ENCODE measurements around the gene DNM1L. TPM values are rescaled to one million over a fixed set of nuclear protein-coding genes. Genes with fewer than 3 reads are reported as not detected.
"Not testable (repeated sequence)": the region's sequence is repeated elsewhere in the genome, so short reads cannot be mapped to it uniquely, and the experiment has no call there.

DNM1L gene
- total RNA-seq, 1 donor from 2014 or later: 69.3 TPM

- no peak for DNase-seq (ENCODE audit: low read depth in 2 of 2)
These were observed 16.7 kb downstream of the DNM1L start for GRCh38 chr12:32695787-32696186.

GRCh38 chr12:32697445-32697844 is 18.3 kb downstream of the DNM1L start:
- no peak for DNase-seq (ENCODE audit: low read depth in 2 of 2)

- DNase-seq (ENCODE audit: low read depth in 2 of 2): no peak
These were observed 19.2 kb downstream of the DNM1L start for GRCh38 chr12:32698285-32698684.

- not testable (repeated sequence) for DNase-seq (ENCODE audit: low read depth in 2 of 2)
These were observed 20.3 kb downstream of the DNM1L start for GRCh38 chr12:32699437-32699836.

GRCh38 chr12:32702473-32702872 is 23.4 kb downstream of the DNM1L start:
- DNase-seq (ENCODE audit: low read depth in 2 of 2): no peak

GRCh38 chr12:32702946-32703345 is 23.8 kb downstream of the DNM1L start:
- no peak for DNase-seq (ENCODE audit: low read depth in 2 of 2)

- DNase-seq (ENCODE audit: low read depth in 2 of 2): no peak
These were observed 26.7 kb downstream of the DNM1L start for GRCh38 chr12:32705783-32706182.

GRCh38 chr12:32706335-32707024 is 27.4 kb downstream of the DNM1L start:
- no peak for DNase-seq (ENCODE audit: low read depth in 2 of 2)

GRCh38 chr12:32708926-32709325 is 29.8 kb downstream of the DNM1L start:
- peak; percentile 51 to 74 for DNase-seq (ENCODE audit: low read depth in 2 of 2)

- DNase-seq (ENCODE audit: low read depth in 2 of 2): no peak
These were observed 35.7 kb downstream of the DNM1L start for GRCh38 chr12:32714772-32715171.

- DNase-seq (ENCODE audit: low read depth in 2 of 2): no peak
These were observed 39.8 kb downstream of the DNM1L start for GRCh38 chr12:32718926-32719325.

GRCh38 chr12:32725308-32725707 is 46.2 kb downstream of the DNM1L start:
- not testable (repeated sequence) for DNase-seq (ENCODE audit: low read depth in 2 of 2)

- DNase-seq (ENCODE audit: low read depth in 2 of 2): no peak
These were observed 47.2 kb downstream of the DNM1L start for GRCh38 chr12:32726286-32726685.

GRCh38 chr12:32727237-32727636 is 48.1 kb downstream of the DNM1L start:
- no peak for DNase-seq (ENCODE audit: low read depth in 2 of 2)

GRCh38 chr12:32734952-32735351 is 55.9 kb downstream of the DNM1L start:
- DNase-seq (ENCODE audit: low read depth in 2 of 2): no peak

- no peak for DNase-seq (ENCODE audit: low read depth in 2 of 2)
These were observed 57.3 kb downstream of the DNM1L start for GRCh38 chr12:32736445-32736844.

GRCh38 chr12:32737715-32738114 is 58.6 kb downstream of the DNM1L start:
- DNase-seq (ENCODE audit: low read depth in 2 of 2): no peak

GRCh38 chr12:32739279-32739678 is 60.2 kb downstream of the DNM1L start:
- no peak for DNase-seq (ENCODE audit: low read depth in 2 of 2)

GRCh38 chr12:32742133-32742532 is 63.0 kb downstream of the DNM1L start:
- DNase-seq (ENCODE audit: low read depth in 2 of 2): no peak

- no peak for DNase-seq (ENCODE audit: low read depth in 2 of 2)
These were observed 64.2 kb downstream of the DNM1L start for GRCh38 chr12:32743264-32743663.

- no peak for DNase-seq (ENCODE audit: low read depth in 2 of 2)
These were observed 74.5 kb downstream of the DNM1L start for GRCh38 chr12:32753605-32754004.

- peak in 1 of 2 donors; percentile 15 for DNase-seq (ENCODE audit: low read depth in 2 of 2)
These were observed 75.0 kb downstream of the DNM1L start for GRCh38 chr12:32754111-32754510.

- DNase-seq (ENCODE audit: low read depth in 2 of 2): peak; percentile 50 to 87
These were observed 76.1 kb downstream of the DNM1L start for GRCh38 chr12:32755051-32755653.
